Naive thymus-derived CD4-positive, alpha-beta T cell (primary cell): ENCODE results near the gene UPP1. TPM values are rescaled to one million over a fixed set of nuclear protein-coding genes. Genes with fewer than 3 reads are reported as not detected.
"Not testable (repeated sequence)": the region's sequence is repeated elsewhere in the genome, so short reads cannot be mapped to it uniquely, and the experiment has no call there.

Experiments used
- ATAC-seq: fragments of 150-1000 bp; cut with Tn5 transposase; 2 replicates; pipeline ENCODE4 v1.10.0; 2021; ENCODE audit warnings: mild to moderate bottlenecking, moderate library complexity
- CTCF ChIA-PET: fragments of 350-600 bp; sonication (Branson Sonifier 250); formaldehyde crosslinking; loops from one replicate; lab custom pipeline; 2021; ENCODE audit warnings: antibody characterized with exemption; lab: Charles Lee
- POLR2A ChIA-PET: fragments of 350-600 bp; sonication (Branson Sonifier 250); formaldehyde crosslinking; loops from one replicate; lab custom pipeline; 2021; ENCODE audit warnings: antibody characterized with exemption, inconsistent platforms; lab: Charles Lee
- DNase-seq, 9 donors: peaks; one replicate each; pipeline versions ENCODE4 v3.0.0 to v3.0.0-alpha.2; 2020 to 2022; ENCODE audit warnings: mixed read lengths in 1 of 9
- H3K27ac ChIP-seq: one replicate; pipeline ENCODE4 v1.7.0; 2013; ENCODE audit warnings: mild to moderate bottlenecking, low read depth, low read length, moderate library complexity
- H3K27me3 ChIP-seq, 2 donors: one replicate each; pipeline ENCODE4 v1.7.0; 2013; ENCODE audit warnings: low read length in 2 of 2, mild to moderate bottlenecking in 2 of 2, moderate library complexity in 2 of 2; ENCODE audit not compliant: control insufficient read depth in 2 of 2, insufficient read depth in 2 of 2
- H3K36me3 ChIP-seq, 3 experiments: 1 replicate in 2 of 3; 2 replicates in 1 of 3; pipeline ENCODE4 v1.7.0; 2013; ENCODE audit warnings: low read length in 3 of 3, mild to moderate bottlenecking in 3 of 3, moderate library complexity in 1 of 3; ENCODE audit not compliant: insufficient read depth in 3 of 3, control insufficient read depth in 2 of 3
- H3K4me1 ChIP-seq, 2 donors: one replicate each; pipeline ENCODE4 v1.7.0; 2013; ENCODE audit warnings: low read length in 2 of 2, mild to moderate bottlenecking in 2 of 2, moderate library complexity in 1 of 2; ENCODE audit not compliant: control insufficient read depth in 2 of 2, insufficient read depth in 2 of 2
- H3K4me3 ChIP-seq: 2 replicates; pipeline ENCODE4 v1.7.0; 2013; ENCODE audit warnings: mild to moderate bottlenecking, low read length
- H3K9me3 ChIP-seq, 3 experiments: 1 replicate in 2 of 3; 2 replicates in 1 of 3; pipeline ENCODE4 v1.7.0; 2013; ENCODE audit warnings: low read length in 3 of 3; ENCODE audit not compliant: control insufficient read depth in 2 of 3
- H3K27ac Mint-ChIP-seq, 9 donors: one replicate each; pipeline ENCODE4 v1.8.0; 2020 to 2022; ENCODE audit warnings: mixed read lengths in 9 of 9, mild to moderate bottlenecking in 8 of 9, moderate library complexity in 5 of 9, inconsistent platforms in 2 of 9
- H3K27me3 Mint-ChIP-seq, 5 donors: one replicate each; pipeline ENCODE4 v1.8.0; 2021 to 2022; ENCODE audit warnings: mixed read lengths in 5 of 5, mild to moderate bottlenecking in 1 of 5
- H3K36me3 Mint-ChIP-seq, 5 donors: one replicate each; pipeline ENCODE4 v1.8.0; 2020 to 2022; ENCODE audit warnings: mixed read lengths in 5 of 5, mild to moderate bottlenecking in 3 of 5, inconsistent platforms in 1 of 5
- H3K4me1 Mint-ChIP-seq, 7 donors: one replicate each; pipeline ENCODE4 v1.8.0; 2020 to 2022; ENCODE audit warnings: mixed read lengths in 7 of 7, mild to moderate bottlenecking in 3 of 7, inconsistent platforms in 1 of 7
- H3K4me3 Mint-ChIP-seq, 10 donors: one replicate each; pipeline ENCODE4 v1.8.0; 2020 to 2022; ENCODE audit warnings: mild to moderate bottlenecking in 10 of 10, mixed read lengths in 10 of 10, moderate library complexity in 6 of 10, inconsistent platforms in 2 of 10
- H3K9me3 Mint-ChIP-seq, 11 donors: one replicate each; pipeline ENCODE4 v1.8.0; 2020 to 2022; ENCODE audit warnings: mixed read lengths in 11 of 11, mild to moderate bottlenecking in 4 of 11, inconsistent platforms in 1 of 11, moderate library complexity in 1 of 11
- intact Hi-C, 2 donors: fragments of 100-400 bp; cut with micrococcal nuclease; formaldehyde crosslinking; loops; one replicate each; pipeline ENCODE4 v1.15.1; 2023
- polyA plus RNA-seq, 2 donors: library from polyadenylated mRNA; unstranded; fragments of 300-500 nt; fragmentation: Illumina TruSeq; gene quantifications; one replicate each; pipeline ENCODE4 v1.2.3, GENCODE V29; 2021
- total RNA-seq, 6 experiments: library from RNA in 5 of 6; stranded (reverse) in 5 of 6; gene quantifications; 1 replicate in 5 of 6; 2 replicates in 1 of 6; pipeline ENCODE4 v1.2.3 and lab custom pipeline; 2021 to 2026

Gene UPP1
- total and polyA plus RNA-seq, 7 experiments from 2014 or later = 40.2 to 143 (median 93.4) TPM

GRCh38 chr7:48078470-48078869 lies 10.6 kb upstream of the UPP1 start:
- Mint-ChIP-seq H3K36me3 (peaks cover 0 to 6% (median 3%) of the 10 kb centered on the region in 5 donors), H3K27me3 (peaks cover 0 to 2% (median 0%) of the 10 kb centered on the region in 5 donors), H3K9me3 (no peaks in the 10 kb centered on the region), H3K4me3 (no peak overlapping the region), H3K27ac (peak overlapping the region in 1 of 9 donors; percentile 50), H3K4me1 (peaks cover 5 to 29% (median 13%) of the 10 kb centered on the region in 7 donors)
- intact Hi-C loops = no loop called here
- no peak for ATAC-seq
- Histone ChIP-seq H3K4me1 (peaks cover 7 to 8% of the 10 kb centered on the region in 2 donors), H3K36me3 (no peaks in the 10 kb centered on the region), H3K4me3 (no peak overlapping the region), H3K27me3 (no peaks in the 10 kb centered on the region), H3K27ac (no peak overlapping the region), H3K9me3 (no peaks in the 10 kb centered on the region)
- CTCF ChIA-PET = no interaction called here
- POLR2A ChIA-PET = interaction anchor here (0.6 to 1.4 kb wide), 2 partner anchors 10 to 1927 kb away, joined by 3 to 4 read pairs; no protein-coding TSS in a partner anchor
- no peak for DNase-seq

GRCh38 chr7:48082378-48082777 lies 6.7 kb upstream of the UPP1 start:
- H3K9me3 Mint-ChIP-seq, CTCF ChIA-PET, intact Hi-C loops, ATAC-seq, H3K36me3 Mint-ChIP-seq, DNase-seq, H3K36me3 ChIP-seq, POLR2A ChIA-PET, H3K9me3 ChIP-seq, H3K4me3 ChIP-seq, H3K27me3 Mint-ChIP-seq, H3K27me3 ChIP-seq, H3K27ac ChIP-seq: not testable (repeated sequence)
- peak overlapping the region in 2 of 10 donors; percentile 20 to 37 for H3K4me3 Mint-ChIP-seq
- peaks cover 34 to 55% (median 45%) of the 10 kb centered on the region in 7 donors for H3K4me1 Mint-ChIP-seq
- peaks cover 21 to 44% of the 10 kb centered on the region in 2 donors for H3K4me1 ChIP-seq
- H3K27ac Mint-ChIP-seq = peak overlapping the region in 4 of 9 donors; percentile 25 to 53 (median 44)

GRCh38 chr7:48083114-48083830 lies 5.8 kb upstream of the UPP1 start:
- Histone ChIP-seq H3K36me3 (no peaks in the 10 kb centered on the region), H3K27ac (no peak overlapping the region), H3K4me1 (peaks cover 23 to 53% of the 10 kb centered on the region in 2 donors), H3K4me3 (no peak overlapping the region), H3K9me3 (no peaks in the 10 kb centered on the region), H3K27me3 (no peaks in the 10 kb centered on the region)
- ChIA-PET CTCF (interaction anchor here (0.7 to 2.8 kb wide), 3 partner anchors 23 to 92 kb away, joined by 3 to 6 read pairs (median 5); no protein-coding TSS in a partner anchor), POLR2A (interaction anchor here (0.5 to 1.5 kb wide), 6 partner anchors 11 to 91 kb away, joined by 3 to 5 read pairs (median 3); no protein-coding TSS in a partner anchor)
- Mint-ChIP-seq H3K27ac (peak overlapping the region in 8 of 9 donors; percentile 28 to 82 (median 66)), H3K4me3 (peak overlapping the region in 6 of 10 donors; percentile 24 to 63 (median 55)), H3K36me3 (peaks cover 0 to 3% (median 0%) of the 10 kb centered on the region in 5 donors), H3K27me3 (peaks cover 0 to 2% (median 0%) of the 10 kb centered on the region in 5 donors), H3K4me1 (peaks cover 34 to 58% (median 52%) of the 10 kb centered on the region in 7 donors), H3K9me3 (no peaks in the 10 kb centered on the region)
- peak in 3 of 9 donors; percentile 30 to 42 (median 36) for DNase-seq
- no peak for ATAC-seq
- intact Hi-C loops = no loop called here

GRCh38 chr7:48084727-48085432 lies 4.2 kb upstream of the UPP1 start:
- intact Hi-C loops = loop anchor here in 1 of 2 donors (1.0 to 2.0 kb wide), 3 partner anchors 14 to 94 kb away; partner anchors contain the start of gene C7orf57
- peak overlapping the region; percentile 28 for H3K27ac ChIP-seq
- peaks cover 37 to 62% (median 53%) of the 10 kb centered on the region in 7 donors for H3K4me1 Mint-ChIP-seq
- ChIA-PET CTCF (interaction anchor here (2.8 kb wide), 1 partner anchor 25 kb away, joined by 6 read pairs; no protein-coding TSS in a partner anchor), POLR2A (interaction anchor here (1.2 to 1.7 kb wide), 3 partner anchors 10 to 93 kb away, joined by 3 to 5 read pairs (median 5); no protein-coding TSS in a partner anchor)
- H3K36me3 Mint-ChIP-seq = no peaks in the 10 kb centered on the region
- H3K36me3 ChIP-seq = peaks cover 0 to 5% (median 0%) of the 10 kb centered on the region in 3 experiments
- H3K27me3 ChIP-seq = no peaks in the 10 kb centered on the region
- H3K27ac Mint-ChIP-seq = peak overlapping the region; percentile 40 to 95 (median 78)
- H3K9me3 Mint-ChIP-seq = no peaks in the 10 kb centered on the region
- DNase-seq (peak in 1 of 9 donors; percentile 74), ATAC-seq (peak; percentile 42)
- H3K4me1 ChIP-seq = peaks cover 23 to 57% of the 10 kb centered on the region in 2 donors
- H3K27me3 Mint-ChIP-seq = peaks cover 0 to 2% (median 0%) of the 10 kb centered on the region in 5 donors
- H3K4me3 ChIP-seq = no peak overlapping the region
- H3K4me3 Mint-ChIP-seq = peak overlapping the region in 2 of 10 donors; percentile 29 to 70
- H3K9me3 ChIP-seq = no peaks in the 10 kb centered on the region

- no peak for ATAC-seq
- peaks cover 42 to 67% (median 57%) of the 10 kb centered on the region in 7 donors for H3K4me1 Mint-ChIP-seq
Observed at GRCh38 chr7:48085433-48085791, 3.7 kb upstream of the UPP1 start.

More at GRCh38 chr7:48085433-48085791, 3.7 kb upstream of the UPP1 start:
- Histone ChIP-seq H3K27ac (no peak overlapping the region), H3K4me1 (peaks cover 28 to 62% of the 10 kb centered on the region in 2 donors), H3K27me3 (no peaks in the 10 kb centered on the region), H3K9me3 (no peaks in the 10 kb centered on the region), H3K4me3 (no peak overlapping the region), H3K36me3 (peaks cover 0 to 5% (median under 1%) of the 10 kb centered on the region in 3 experiments)
- Mint-ChIP-seq H3K27me3 (peaks cover 0 to 2% (median 0%) of the 10 kb centered on the region in 5 donors), H3K36me3 (peaks cover 0 to 3% (median 1%) of the 10 kb centered on the region in 5 donors), H3K27ac (peak overlapping the region; percentile 40 to 95 (median 78)), H3K9me3 (peaks cover 0 to 1% (median 0%) of the 10 kb centered on the region in 11 donors), H3K4me3 (peak overlapping the region in 2 of 10 donors; percentile 29 to 70)
- DNase-seq = no peak
- POLR2A ChIA-PET = interaction anchor here (1.2 to 1.7 kb wide), 2 partner anchors 91 to 93 kb away, joined by 4 to 5 read pairs; no protein-coding TSS in a partner anchor
- CTCF ChIA-PET = interaction anchor here (2.8 kb wide), 1 partner anchor 25 kb away, joined by 6 read pairs; no protein-coding TSS in a partner anchor
- intact Hi-C loops = loop anchor here in 1 of 2 donors (1.0 to 2.0 kb wide), 3 partner anchors 13 to 94 kb away; partner anchors contain the start of gene C7orf57
